Stomach (tissue), 4 donors: ENCODE measurements around the gene SERTAD2.

ENCODE experiments used
- CTCF ChIP-seq, 7 experiments: fragments of 450-650 bp in 4 of 7; fragments of 200-600 bp in 3 of 7; sonication (generic) in 3 of 7; IDR thresholded peaks; one replicate each; pipeline ENCODE4 v1.5.1; 2016 to 2019; ENCODE audit warnings: antibody characterized with exemption in 7 of 7, control low read depth in 2 of 7, mild to moderate bottlenecking in 1 of 7
- POLR2A ChIP-seq, 4 donors: fragments of 450-650 bp; IDR thresholded peaks; one replicate each; pipeline ENCODE4 v1.6.1; 2016; ENCODE audit warnings: antibody characterized with exemption in 4 of 4, control low read depth in 2 of 4, mild to moderate bottlenecking in 1 of 4, moderate library complexity in 1 of 4

- TF ChIP-seq POLR2A (IDR thresholded peaks at IDR 0.05) = no peak
- no peak for TF ChIP-seq CTCF (IDR thresholded peaks at IDR 0.05)
Observed at GRCh38 chr2:64638502-64639120, 15.1 kb downstream of the SERTAD2 start.
